CD4-positive, alpha-beta T cell (primary cell): ENCODE results near the gene ZNF200. TPM values are rescaled to one million over a fixed set of nuclear protein-coding genes. Genes with fewer than 3 reads are reported as not detected.

ENCODE experiments used
- ATAC-seq: fragments of 200-7000 bp; cut with Tn5 transposase; one replicate; pipeline ENCODE4 v1.10.0; 2022; ENCODE audit warnings: mild to moderate bottlenecking; ENCODE audit not compliant: poor library complexity
- CTCF ChIA-PET: fragments of 350-600 bp; sonication (Branson Sonifier 250); formaldehyde crosslinking; loops from one replicate; lab custom pipeline; 2021; ENCODE audit warnings: antibody characterized with exemption, inconsistent platforms; lab: Charles Lee
- POLR2A ChIA-PET: fragments of 350-600 bp; sonication (Branson Sonifier 250); formaldehyde crosslinking; loops from one replicate; lab custom pipeline; 2021; ENCODE audit warnings: antibody characterized with exemption, inconsistent platforms; lab: Charles Lee
- DNase-seq, 14 experiments: peaks; one replicate each; pipeline ENCODE4 v3.0.0-alpha.2; 2013 to 2020; ENCODE audit warnings: mixed read lengths in 2 of 14
- H3K27ac ChIP-seq, 2 donors: one replicate each; pipeline versions ENCODE4 v1.5.1 to v1.7.0; 2013; ENCODE audit warnings: low read length in 2 of 2, low read depth in 1 of 2, mild to moderate bottlenecking in 1 of 2
- H3K27me3 ChIP-seq, 2 experiments: 1 replicate in 1 of 2; 2 replicates in 1 of 2; pipeline versions ENCODE4 v1.6.1 to v1.7.0; 2013; ENCODE audit warnings: low read length in 2 of 2, control low read depth in 1 of 2, mild to moderate bottlenecking in 1 of 2, moderate library complexity in 1 of 2; ENCODE audit not compliant: insufficient read depth in 2 of 2, control insufficient read depth in 1 of 2
- H3K36me3 ChIP-seq: one replicate; pipeline ENCODE4 v1.6.1; 2013; ENCODE audit warnings: low read length, control low read depth; ENCODE audit not compliant: insufficient read depth
- H3K4me1 ChIP-seq: one replicate; pipeline ENCODE4 v1.6.1; 2013; ENCODE audit warnings: low read length, control low read depth; ENCODE audit not compliant: insufficient read depth
- H3K4me3 ChIP-seq: one replicate; pipeline ENCODE4 v1.5.1; 2013; ENCODE audit warnings: mild to moderate bottlenecking, low read length, moderate library complexity
- H3K9me3 ChIP-seq, 2 experiments: 1 replicate in 1 of 2; 2 replicates in 1 of 2; pipeline versions ENCODE4 v1.6.1 to v1.7.0; 2013; ENCODE audit warnings: low read length in 2 of 2, mild to moderate bottlenecking in 2 of 2, control low read depth in 1 of 2, moderate library complexity in 1 of 2; ENCODE audit not compliant: control insufficient read depth in 1 of 2, insufficient read depth in 1 of 2
- H3K27ac Mint-ChIP-seq: one replicate; pipeline ENCODE4 v1.8.0; 2020; ENCODE audit warnings: mixed read lengths
- H3K27me3 Mint-ChIP-seq: one replicate; pipeline ENCODE4 v1.8.0; 2021; ENCODE audit warnings: mixed read lengths
- H3K36me3 Mint-ChIP-seq: one replicate; pipeline ENCODE4 v1.8.0; 2021; ENCODE audit warnings: low read depth, mixed read lengths
- H3K4me1 Mint-ChIP-seq: one replicate; pipeline ENCODE4 v1.8.0; 2021; ENCODE audit warnings: low read depth, mixed read lengths
- H3K4me3 Mint-ChIP-seq: one replicate; pipeline ENCODE4 v1.8.0; 2020; ENCODE audit warnings: mild to moderate bottlenecking, mixed read lengths
- H3K9me3 Mint-ChIP-seq: one replicate; pipeline ENCODE4 v1.8.0; 2020; ENCODE audit warnings: mixed read lengths
- intact Hi-C, 2 experiments: fragments of 100-400 bp; cut with DNase I in 1 of 2; cut with micrococcal nuclease in 1 of 2; formaldehyde crosslinking; loops; one replicate each; pipeline versions ENCODE4 v1.15.1 to v1.9.0; 2023 to 2025; cut with DNase I, micrococcal nuclease
- total RNA-seq, 174 experiments: library from RNA in 2 of 174; stranded (reverse) in 2 of 174; gene quantifications; one replicate each; pipeline ENCODE4 v1.2.3 and lab custom pipeline; 2021 to 2026
- TF ChIP-seq, protein P1 (sequence below): fragments of 200-600 bp; IDR thresholded peaks from one replicate; pipeline ENCODE4 v1.8.0; 2022; ENCODE audit warnings: antibody characterized with exemption, mild to moderate bottlenecking

ZNF200 gene
- total RNA-seq, 2 experiments from 2014 or later, result 7.0 to 7.2 TPM

DNA sequence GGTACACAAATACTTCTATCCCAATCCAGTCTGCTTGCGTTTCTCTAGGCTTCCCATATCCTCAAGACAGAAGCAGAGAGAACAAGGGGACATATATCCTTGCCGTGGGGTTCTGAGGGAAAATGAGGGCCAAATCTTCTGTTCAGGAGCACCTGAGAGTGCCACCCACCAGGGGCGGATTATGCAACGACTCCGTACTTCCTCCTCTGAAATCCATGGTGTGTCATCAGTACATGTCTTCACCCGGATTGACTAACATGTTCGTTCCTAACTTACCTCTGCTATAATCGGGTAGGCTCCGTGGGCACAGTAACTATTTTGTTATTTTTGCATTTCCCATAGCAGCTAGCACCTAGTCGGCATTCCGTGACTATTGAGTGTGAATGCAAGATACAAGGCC lies 7.8 kb upstream of the ZNF200 start:
- Mint-ChIP-seq H3K4me3 (no peak overlapping the region), H3K9me3 (no peaks in the 10 kb centered on the region), H3K27me3 (peaks cover 13% of the 10 kb centered on the region), H3K36me3 (no peaks in the 10 kb centered on the region), H3K4me1 (no peaks in the 10 kb centered on the region), H3K27ac (no peak overlapping the region)
- intact Hi-C loops, result loop anchor here in 1 of 2 experiments (2.0 kb wide), 1 partner anchor 14 kb away; the partner anchor contains the start of gene MEFV
- Histone ChIP-seq H3K9me3 (no peaks in the 10 kb centered on the region), H3K36me3 (no peaks in the 10 kb centered on the region), H3K27me3 (no peaks in the 10 kb centered on the region), H3K27ac (no peak overlapping the region), H3K4me3 (no peak overlapping the region), H3K4me1 (peaks cover 7% of the 10 kb centered on the region)
- no peak for ATAC-seq
- ChIA-PET CTCF (no interaction called here), POLR2A (no interaction called here)
- peak in 2 of 14 experiments; percentile 23 to 42 for DNase-seq
- TF ChIP-seq, protein P1, sequence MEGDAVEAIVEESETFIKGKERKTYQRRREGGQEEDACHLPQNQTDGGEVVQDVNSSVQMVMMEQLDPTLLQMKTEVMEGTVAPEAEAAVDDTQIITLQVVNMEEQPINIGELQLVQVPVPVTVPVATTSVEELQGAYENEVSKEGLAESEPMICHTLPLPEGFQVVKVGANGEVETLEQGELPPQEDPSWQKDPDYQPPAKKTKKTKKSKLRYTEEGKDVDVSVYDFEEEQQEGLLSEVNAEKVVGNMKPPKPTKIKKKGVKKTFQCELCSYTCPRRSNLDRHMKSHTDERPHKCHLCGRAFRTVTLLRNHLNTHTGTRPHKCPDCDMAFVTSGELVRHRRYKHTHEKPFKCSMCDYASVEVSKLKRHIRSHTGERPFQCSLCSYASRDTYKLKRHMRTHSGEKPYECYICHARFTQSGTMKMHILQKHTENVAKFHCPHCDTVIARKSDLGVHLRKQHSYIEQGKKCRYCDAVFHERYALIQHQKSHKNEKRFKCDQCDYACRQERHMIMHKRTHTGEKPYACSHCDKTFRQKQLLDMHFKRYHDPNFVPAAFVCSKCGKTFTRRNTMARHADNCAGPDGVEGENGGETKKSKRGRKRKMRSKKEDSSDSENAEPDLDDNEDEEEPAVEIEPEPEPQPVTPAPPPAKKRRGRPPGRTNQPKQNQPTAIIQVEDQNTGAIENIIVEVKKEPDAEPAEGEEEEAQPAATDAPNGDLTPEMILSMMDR, result no peak

DNA sequence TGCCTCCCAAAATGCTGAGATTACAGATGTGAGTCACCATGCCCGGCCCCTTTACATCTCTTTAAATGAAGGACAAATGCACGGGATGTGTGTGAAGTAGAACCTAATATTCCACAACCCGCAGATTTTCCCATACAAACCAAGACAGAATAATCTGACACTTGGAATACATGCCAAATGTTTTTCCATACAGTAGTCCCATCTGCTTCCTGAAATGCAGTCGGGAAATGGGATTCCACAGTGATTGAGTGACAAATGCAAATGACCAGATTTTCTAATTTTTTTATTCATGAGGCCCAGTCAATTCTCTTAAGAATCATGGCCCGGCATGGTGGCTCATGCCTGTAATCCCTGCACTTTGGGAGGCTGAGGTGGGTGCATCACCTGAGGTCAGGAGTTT lies 6.8 kb upstream of the ZNF200 start:
- Histone ChIP-seq H3K4me1 (peaks cover 3% of the 10 kb centered on the region), H3K36me3 (no peaks in the 10 kb centered on the region), H3K9me3 (peaks cover 0 to 5% of the 10 kb centered on the region in 2 experiments), H3K27ac (no peak overlapping the region), H3K4me3 (no peak overlapping the region), H3K27me3 (no peaks in the 10 kb centered on the region)
- no peak overlapping the region for H3K4me3 Mint-ChIP-seq
- peaks cover 3% of the 10 kb centered on the region for H3K36me3 Mint-ChIP-seq
- intact Hi-C loops, result loop anchor here in 1 of 2 experiments (2.0 kb wide), 1 partner anchor 15 kb away; the partner anchor contains the start of gene MEFV
- ChIA-PET CTCF (interaction anchor here (0.6 kb wide), 1 partner anchor 1380 kb away, joined by 4 read pairs; no protein-coding TSS in a partner anchor), POLR2A (no interaction called here)
- H3K9me3 Mint-ChIP-seq, result no peaks in the 10 kb centered on the region
- DNase-seq, result no peak
- H3K27ac Mint-ChIP-seq, result no peak overlapping the region
- peaks cover 13% of the 10 kb centered on the region for H3K27me3 Mint-ChIP-seq
- TF ChIP-seq, protein P1, result no peak
- peaks cover 1% of the 10 kb centered on the region for H3K4me1 Mint-ChIP-seq
- no peak for ATAC-seq

DNA sequence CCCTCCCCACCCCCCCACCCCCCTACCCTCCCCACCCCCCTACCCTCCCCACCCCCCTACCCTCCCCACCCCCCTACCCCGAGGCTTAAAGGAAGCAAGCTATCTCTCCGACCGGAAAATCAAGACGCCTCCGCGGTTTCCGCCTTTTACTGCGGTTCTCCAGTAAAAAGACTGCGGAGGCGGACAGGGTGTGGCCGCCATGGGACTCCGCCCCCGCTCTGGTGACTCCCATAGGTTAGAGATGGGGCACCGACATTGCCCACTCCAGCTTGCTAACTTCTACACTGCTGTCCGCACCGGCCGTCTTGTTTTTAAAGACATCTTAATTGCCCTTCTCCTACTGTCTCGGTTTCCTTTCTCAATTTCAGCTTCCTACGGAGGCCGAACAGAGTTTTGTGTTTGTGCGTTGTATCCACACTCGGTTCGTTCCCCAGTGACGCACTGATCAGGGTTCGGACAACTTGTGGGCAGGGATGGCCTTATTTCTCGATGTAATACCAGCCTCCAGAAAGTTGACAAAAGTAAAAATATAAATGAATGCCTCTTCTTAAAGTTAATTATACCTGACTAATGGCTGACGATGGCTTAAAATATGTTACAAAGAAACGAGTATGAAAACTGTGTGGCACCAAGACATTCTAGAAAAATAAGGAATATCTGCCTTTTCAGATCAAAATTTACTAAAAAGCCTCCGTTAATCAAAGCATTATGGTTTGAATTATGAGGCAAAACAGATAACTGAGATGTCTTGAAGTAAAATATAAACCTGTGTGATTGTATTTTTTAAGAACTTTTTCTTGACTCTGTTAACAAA lies 1.1 kb upstream of the ZNF200 start:
- peaks cover 27% of the 10 kb centered on the region for H3K36me3 ChIP-seq
- ChIA-PET POLR2A (interaction anchor here (0.6 to 3.7 kb wide), 12 partner anchors 10 to 165 kb away, joined by 3 to 20 read pairs (median 6); partner anchors contain the start of genes ZNF174, ZNF213, ZNF263 and ZSCAN32), CTCF (interaction anchor here (1.1 to 1.5 kb wide), 4 partner anchors 69 to 265 kb away, joined by 3 to 5 read pairs (median 3); partner anchors contain the start of genes CLUAP1, ZNF174 and ZSCAN32)
- peaks cover 27% of the 10 kb centered on the region for H3K4me1 ChIP-seq
- Mint-ChIP-seq H3K27me3 (peaks cover 6% of the 10 kb centered on the region), H3K27ac (peak overlapping the region; percentile 83), H3K4me3 (peak overlapping the region; percentile 82), H3K36me3 (peaks cover 55% of the 10 kb centered on the region), H3K4me1 (peaks cover 44% of the 10 kb centered on the region), H3K9me3 (peaks cover 2% of the 10 kb centered on the region)
- TF ChIP-seq, protein P1, result no peak
- peak in 13 of 14 experiments; percentile 13 to 91 (median 38) for DNase-seq
- ATAC-seq, result no peak
- no peaks in the 10 kb centered on the region for H3K27me3 ChIP-seq
- intact Hi-C loops, result loop anchor here (1.0 to 2.0 kb wide), 4 partner anchors 21 to 46 kb away; no protein-coding TSS in a partner anchor
- no peak overlapping the region for H3K4me3 ChIP-seq
- peaks cover 1 to 10% of the 10 kb centered on the region in 2 experiments for H3K9me3 ChIP-seq
- no peak overlapping the region for H3K27ac ChIP-seq
